ENCODE results near the gene EZR.

EZR gene

DNA sequence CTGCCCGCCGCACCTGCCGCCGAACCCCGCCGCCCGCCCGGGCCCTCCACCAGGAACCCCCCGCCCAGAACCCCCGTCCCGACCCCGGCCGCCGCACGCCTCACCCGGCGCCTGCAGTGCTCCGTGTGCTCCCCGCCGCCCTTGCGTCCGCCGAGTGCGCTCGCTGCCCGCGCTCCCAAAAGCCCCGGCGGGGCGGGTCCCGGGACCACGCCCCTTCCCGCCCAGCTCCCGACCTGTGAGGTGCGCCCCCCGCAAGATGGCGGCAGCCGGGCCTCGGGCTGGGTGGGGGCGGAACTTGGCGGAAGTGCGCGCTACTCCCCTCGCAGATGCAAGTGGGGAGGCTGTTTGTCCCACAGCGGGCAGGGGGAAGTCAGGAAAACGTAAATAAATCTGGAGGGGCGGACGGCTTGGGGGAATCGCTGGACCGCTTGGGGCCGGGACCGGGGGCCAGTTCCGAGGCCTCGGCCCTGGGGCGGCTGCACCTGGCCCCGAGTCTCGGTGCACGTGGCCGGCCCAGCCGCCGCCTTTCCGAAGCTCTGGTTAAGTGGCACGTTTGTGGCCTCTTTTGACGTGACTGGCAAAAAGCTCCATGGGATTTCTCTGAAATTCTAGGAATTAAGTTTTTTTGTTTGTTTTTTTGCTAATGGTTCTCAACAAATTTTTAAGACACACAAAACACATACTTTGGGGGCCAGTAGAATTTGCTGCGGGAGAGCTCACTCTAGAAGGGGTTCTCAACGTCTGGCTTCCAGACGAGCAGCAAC is at the start of gene EZR:
Gene EZR, minus strand, starts transcription at position 156 of the 764 bp plus-strand sequence. CDS start 1,275 bp downstream, outside the sequence.
- peak; percentile 91 for DNase-seq (ENCODE audit: low read depth, low spot score)

DNA sequence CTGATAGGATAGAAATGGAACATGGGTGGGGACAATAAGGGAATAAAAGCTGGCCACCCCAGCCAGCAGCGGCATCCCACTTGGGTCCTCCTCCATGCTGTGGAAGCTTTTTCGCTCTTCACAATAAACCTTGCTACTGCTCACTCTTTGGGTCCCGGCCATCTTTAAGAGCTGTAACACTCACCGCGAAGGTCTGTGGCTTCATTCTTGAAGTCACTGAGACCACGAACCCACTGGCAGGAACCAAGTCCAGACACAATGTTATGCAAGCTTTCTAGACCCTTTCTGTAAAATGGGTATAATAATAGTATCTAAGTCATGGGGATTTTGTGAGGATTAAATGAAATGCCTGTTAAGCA is 48.9 kb upstream of the EZR start:
- DNase-seq (ENCODE audit: low read depth, low spot score) = no peak

DNA sequence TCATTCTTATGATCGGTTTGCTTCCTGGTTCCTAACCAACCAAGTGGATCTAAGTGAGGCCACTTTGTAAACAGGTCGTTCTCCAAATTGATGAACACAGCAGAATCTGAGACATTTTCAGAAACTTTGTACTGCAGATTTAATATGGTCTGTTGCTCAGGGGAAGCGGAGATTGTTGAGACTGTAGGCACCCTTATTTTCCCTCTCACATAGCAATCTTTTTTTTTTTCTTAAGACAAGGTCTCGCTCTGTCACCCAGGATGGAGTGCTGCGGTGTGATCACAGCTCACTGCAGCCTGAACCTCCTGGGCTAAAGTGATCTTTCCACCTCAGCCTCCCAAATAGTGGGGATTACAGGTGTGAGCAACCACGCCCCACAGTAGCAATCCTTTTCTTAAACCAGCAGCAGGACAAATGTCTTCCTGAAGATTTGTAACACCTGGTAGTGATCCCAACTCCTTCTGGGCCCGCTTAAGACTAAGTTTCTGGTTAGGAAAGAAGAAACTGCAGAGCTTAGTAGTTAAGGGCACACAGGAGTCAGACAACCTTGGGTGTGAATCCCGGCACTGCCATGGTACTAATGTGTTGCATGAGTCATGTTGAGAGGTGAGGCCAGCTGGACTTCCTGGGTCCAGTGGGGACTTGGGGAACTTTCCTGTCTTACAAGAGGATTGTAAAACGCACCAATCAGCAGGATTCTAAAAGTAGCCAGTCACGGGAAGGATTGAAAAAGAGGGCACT is 48.4 kb upstream of the EZR start:
- no peak for DNase-seq (ENCODE audit: low read depth, low spot score)

DNA sequence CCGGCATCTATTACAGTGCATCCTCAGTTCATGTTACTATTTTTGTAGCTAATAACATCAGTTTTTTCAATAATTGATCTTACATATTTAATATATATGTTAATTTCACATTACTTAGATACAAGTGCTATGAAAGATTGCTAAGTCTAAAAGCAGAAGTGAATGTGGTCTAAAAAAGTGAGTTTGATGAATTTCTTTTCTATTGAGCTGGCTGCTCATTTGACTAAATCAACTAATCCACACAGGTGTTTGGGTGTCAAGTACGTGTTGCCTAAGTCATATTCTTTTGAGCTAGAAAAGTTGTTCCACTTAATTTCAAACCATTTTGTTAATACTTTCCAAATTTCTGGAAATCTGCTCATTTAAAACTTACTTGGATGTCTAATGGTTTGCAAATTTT is 46.6 kb upstream of the EZR start:
- no peak for DNase-seq (ENCODE audit: low read depth, low spot score)

GRCh38 chr6:158863646-158864045 is 44.5 kb upstream of the EZR start:
- peak; percentile 79 for DNase-seq (ENCODE audit: low read depth, low spot score)

DNA sequence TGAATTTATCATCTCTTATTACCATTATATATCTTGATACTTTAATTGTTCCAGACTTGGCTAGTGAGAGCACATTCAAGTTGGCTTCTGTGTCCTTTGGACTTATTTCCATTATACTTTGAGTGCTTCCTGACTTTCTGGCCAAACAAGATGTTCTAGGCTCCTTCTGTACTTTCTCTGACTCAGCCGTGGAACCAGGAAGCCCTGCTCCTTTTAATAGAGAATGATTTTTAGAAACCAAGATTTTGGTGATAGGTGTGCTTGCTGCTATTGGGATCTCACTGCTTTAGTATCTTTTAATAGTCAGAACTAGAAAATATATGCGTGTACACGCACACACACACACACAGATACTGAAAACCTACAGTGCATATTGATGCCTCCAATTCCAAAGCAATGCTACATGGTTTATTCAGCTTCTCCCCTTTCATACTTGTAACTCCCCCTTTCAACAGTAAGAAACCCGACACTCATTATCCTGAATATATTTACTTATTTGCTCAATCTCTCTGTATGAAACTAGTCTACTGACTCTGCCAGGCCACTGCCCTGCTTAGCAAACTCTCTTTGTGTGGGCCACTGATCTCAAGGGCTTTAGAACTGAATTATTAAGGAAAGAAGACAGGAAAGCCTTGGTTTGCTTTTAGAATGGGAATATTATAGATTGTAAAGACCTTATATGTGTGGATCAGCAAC is 42.7 kb upstream of the EZR start:
- DNase-seq (ENCODE audit: low read depth, low spot score) = no peak

GRCh38 chr6:158860279-158860865 is 41.2 kb upstream of the EZR start:
- no peak for DNase-seq (ENCODE audit: low read depth, low spot score)

GRCh38 chr6:158856261-158856660 is 37.1 kb upstream of the EZR start:
- peak; percentile 7 for DNase-seq (ENCODE audit: low read depth, low spot score)

DNA sequence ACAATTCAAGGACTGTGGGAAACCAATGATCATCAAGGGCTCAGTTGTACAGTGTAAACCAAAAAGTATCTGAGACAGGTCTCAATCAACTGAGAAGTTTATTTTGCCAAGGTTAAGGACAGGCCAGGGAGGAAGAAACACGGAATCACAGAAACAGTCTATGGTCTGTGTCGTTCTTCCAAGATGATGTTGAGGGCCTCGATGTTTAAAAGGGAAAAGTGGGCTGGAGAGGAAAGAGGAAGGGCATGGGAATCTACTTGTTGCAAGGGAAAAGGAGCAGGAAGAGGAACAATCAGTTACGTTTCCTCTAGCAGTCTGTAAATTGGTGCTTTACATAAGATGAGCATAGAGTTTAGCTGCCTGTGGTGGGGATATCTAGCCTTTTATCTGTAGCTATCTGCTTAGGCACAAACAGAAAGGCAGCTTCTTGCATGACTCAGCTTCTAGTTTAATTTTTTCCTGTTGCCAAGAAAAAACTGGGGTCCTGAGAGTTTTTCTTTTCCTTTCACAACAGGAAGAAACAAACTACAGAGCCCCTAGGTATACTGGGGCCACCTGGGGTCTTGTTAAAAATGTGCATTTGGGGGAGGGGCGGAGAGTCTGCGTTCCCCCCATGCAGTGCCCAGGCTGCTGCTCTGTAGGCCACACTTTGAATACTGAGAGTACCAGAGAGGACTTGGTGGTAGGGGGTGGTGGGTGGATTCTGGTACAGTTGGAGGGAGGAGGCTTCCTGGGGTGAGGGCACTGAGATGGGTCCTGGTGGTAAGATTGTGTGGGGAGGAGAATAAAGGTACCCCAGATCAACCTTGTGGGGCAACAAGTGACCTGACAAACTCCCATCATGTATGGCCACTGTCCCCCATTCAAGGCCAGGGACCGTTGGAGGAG is 35.3 kb upstream of the EZR start:
- DNase-seq (ENCODE audit: low read depth, low spot score) = peak; percentile 36

- no peak for DNase-seq (ENCODE audit: low read depth, low spot score)
Observed at GRCh38 chr6:158853880-158854213, 34.7 kb upstream of the EZR start.

DNA sequence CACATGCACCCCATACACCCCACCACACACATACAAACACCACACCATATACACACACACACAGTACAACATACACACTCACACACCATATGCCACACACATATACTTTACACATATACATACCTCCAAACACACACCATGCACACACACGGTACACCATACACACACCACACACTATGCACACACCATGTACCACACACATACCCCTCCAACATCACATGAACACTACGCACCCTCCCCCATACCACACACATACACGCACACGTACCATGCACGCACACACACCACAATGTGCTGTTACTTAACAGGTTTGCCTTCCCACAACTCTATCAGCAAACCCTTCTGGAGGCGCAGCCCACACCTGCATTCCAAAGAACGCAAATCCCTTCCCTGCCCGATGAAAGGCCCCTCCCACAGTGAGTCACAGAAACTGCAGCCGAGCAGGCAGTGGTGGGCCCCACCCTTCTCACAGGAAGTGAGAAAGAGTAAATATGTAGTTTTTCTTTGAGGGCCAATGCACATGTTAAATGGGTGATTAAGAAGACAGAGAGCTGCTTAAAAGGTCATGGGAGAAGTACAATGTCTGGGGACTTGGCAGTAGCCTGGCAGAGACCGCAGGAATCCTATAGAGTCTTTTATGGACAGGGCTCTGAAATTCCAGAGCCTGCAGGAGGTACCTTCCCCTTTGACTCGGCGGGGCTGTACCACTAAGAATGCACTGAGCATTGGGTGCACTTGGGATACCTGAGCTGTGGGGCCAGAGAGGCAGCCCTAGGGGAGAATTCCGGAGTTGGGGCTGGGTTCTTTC is 34.1 kb upstream of the EZR start:
- DNase-seq (ENCODE audit: low read depth, low spot score) = peak; percentile 98

DNA sequence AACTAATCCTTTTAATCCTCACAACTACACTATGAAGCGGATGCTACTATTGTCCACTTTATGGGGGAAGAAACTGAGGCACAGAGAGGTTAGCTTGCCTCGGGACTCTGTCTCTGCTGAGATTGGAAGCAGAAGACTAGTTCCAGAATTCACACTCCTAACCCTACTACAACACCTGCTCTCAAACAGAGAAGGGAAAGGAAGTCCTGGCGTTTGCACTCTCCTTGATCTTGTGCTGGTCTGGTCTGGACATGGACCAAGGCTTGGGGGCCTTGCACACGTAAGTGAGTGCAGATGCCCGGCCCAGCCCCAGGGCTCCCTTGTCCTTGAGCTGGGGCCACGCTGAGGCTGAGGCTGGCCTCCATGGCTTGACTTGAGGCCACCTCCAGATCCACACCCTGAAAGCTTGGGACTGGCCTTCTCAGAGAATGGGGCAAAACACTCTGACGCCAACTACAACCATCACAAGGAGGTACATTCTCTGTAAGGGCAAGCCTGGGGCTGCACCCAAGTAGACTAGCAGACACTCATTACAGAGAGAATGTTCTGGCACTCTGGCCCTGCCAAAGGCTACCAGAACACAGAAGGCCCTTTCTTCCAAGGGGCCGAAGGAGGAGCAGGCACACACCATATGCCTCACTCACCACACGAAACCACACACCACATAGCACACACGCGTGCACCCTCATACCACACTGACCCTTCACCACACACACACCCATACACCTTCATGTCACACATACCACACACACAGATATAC is 33.3 kb upstream of the EZR start:
- peak; percentile 20 for DNase-seq (ENCODE audit: low read depth, low spot score)

- no peak for DNase-seq (ENCODE audit: low read depth, low spot score)
Observed at GRCh38 chr6:158850807-158851115, 31.6 kb upstream of the EZR start.

GRCh38 chr6:158849899-158850806 is 31.0 kb upstream of the EZR start:
- DNase-seq (ENCODE audit: low read depth, low spot score) = peak; percentile 90

DNA sequence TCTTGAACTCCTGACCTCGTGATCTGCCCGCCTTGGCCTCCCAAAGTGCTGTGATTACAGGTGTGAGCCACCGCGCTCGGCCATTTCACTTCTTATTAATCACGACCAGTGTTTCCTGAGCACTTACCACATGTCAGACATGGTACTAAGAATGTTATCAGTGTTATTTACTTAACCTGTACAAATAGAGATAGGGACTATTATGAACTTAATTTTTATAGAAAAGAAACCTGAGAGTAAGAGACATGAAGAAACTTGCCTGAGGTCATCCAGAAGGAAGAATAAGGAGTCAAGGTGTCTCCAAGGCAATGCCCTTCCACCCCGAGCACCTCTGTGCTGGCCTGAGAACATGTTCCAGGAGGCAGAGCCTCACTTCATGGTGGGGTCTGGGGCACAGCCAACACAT is 29.3 kb upstream of the EZR start:
- DNase-seq (ENCODE audit: low read depth, low spot score) = no peak

DNA sequence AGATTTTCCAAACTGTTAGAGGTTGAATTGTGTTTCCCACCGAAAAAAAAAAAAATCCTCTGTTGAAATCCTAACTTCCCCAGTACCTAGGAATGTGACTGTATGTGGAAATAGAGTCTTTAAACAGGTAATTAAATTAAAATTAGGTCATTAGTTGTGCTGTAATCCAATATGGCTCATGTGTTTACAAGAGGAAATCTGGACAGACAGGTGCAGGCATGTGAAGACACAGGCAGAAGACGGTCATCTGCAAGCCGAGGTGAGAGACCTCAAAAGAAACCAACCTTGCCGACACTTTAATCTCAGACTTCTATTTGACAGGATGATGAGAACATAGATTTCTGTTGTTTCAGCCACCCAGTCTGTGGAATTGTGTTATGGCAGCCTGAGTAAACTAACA is 28.6 kb upstream of the EZR start:
- no peak for DNase-seq (ENCODE audit: low read depth, low spot score)

GRCh38 chr6:158847012-158847529 is 27.9 kb upstream of the EZR start:
- no peak for DNase-seq (ENCODE audit: low read depth, low spot score)

All from astrocyte of the hippocampus (primary cell).